Fibroblast of pulmonary artery (primary cell): Measurements from ENCODE around the gene C5orf34.
A peak's percentile ranks its signal among the peaks of the same experiment; 100 is the strongest.
"Not testable (repeated sequence)": the region's sequence is repeated elsewhere in the genome, so short reads cannot be mapped to it uniquely, and the experiment has no call there.

ENCODE experiments used
- DNase-seq: peaks from one replicate; pipeline ENCODE4 v3.0.0-alpha.2; 2010; ENCODE audit warnings: low read depth
- H3K4me3 ChIP-seq: replicated peaks from 2 replicates; pipeline ENCODE4 v1.5.1; 2011; ENCODE audit warnings: low read depth, mild to moderate bottlenecking, control low read depth, low read length, moderate library complexity
- TF ChIP-seq, protein P1 (sequence below): IDR thresholded peaks from 2 replicates; pipeline ENCODE4 v1.5.1; 2011; ENCODE audit warnings: mild to moderate bottlenecking, control low read depth, low read length, inconsistent platforms; ENCODE audit errors: missing control alignments

C5orf34 gene

DNA sequence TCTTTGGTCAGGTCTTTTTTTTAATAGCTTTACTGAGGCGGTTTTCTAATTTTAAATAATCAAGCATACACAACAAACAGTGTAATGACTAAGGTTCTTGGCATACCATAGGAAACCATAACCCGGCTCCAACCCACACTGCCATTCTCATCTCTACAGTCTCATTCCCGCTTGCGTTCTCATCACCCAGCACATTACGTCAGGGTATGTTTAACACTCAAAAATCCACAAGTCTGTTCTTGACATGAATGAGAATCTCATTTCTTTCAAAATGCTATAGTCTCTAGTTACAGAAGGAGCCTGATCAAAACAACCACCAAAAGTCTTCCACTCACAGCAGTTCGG is 505 bp downstream of the C5orf34 start:
- peak; percentile 72 for DNase-seq
- H3K4me3 ChIP-seq = peak overlapping the region; percentile 62
- TF ChIP-seq, protein P1, sequence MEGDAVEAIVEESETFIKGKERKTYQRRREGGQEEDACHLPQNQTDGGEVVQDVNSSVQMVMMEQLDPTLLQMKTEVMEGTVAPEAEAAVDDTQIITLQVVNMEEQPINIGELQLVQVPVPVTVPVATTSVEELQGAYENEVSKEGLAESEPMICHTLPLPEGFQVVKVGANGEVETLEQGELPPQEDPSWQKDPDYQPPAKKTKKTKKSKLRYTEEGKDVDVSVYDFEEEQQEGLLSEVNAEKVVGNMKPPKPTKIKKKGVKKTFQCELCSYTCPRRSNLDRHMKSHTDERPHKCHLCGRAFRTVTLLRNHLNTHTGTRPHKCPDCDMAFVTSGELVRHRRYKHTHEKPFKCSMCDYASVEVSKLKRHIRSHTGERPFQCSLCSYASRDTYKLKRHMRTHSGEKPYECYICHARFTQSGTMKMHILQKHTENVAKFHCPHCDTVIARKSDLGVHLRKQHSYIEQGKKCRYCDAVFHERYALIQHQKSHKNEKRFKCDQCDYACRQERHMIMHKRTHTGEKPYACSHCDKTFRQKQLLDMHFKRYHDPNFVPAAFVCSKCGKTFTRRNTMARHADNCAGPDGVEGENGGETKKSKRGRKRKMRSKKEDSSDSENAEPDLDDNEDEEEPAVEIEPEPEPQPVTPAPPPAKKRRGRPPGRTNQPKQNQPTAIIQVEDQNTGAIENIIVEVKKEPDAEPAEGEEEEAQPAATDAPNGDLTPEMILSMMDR = no peak

DNA sequence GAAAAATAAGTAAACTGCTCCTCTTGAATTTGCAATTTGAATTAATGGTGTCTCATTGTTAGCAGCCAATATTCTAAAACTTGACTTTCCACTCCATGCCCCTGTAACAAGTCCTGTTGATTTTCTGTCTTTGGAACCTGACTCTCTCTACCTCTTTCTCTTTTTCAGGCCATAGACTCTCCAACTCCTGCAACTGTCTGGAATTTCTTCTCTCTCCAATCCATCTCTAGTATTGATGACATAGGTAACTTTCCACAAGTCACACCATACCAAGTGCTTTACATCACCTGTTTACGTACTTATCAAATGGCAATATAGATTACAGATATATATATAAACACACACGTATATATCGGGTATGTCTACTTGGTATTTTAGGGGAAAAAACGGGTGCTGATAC is 923 bp downstream of the C5orf34 start:
- peak; percentile 3 for DNase-seq
- peak overlapping the region; percentile 62 for H3K4me3 ChIP-seq
- TF ChIP-seq, protein P1 = no peak

DNA sequence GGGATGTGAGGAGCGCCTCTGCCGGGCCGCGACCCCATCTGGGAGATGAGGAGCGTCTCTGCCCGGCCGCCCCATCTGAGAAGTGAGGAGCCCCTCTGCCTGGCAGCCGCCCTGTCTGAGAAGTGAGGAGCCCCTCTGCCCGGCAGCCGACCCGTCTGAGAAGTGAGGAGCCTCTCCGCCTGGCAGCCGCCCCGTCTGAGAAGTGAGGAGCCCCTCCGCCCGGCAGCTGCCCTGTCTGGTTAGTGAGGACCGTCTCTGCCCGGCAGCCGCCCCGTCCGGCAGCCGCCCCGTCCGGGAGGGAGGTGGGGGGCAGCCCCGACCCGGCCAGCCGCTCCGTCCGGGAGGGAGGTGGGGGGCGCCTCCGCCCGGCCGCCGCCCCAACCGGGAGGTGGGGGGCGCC is 3.9 kb downstream of the C5orf34 start:
- not testable (repeated sequence) for H3K4me3 ChIP-seq, DNase-seq

DNA sequence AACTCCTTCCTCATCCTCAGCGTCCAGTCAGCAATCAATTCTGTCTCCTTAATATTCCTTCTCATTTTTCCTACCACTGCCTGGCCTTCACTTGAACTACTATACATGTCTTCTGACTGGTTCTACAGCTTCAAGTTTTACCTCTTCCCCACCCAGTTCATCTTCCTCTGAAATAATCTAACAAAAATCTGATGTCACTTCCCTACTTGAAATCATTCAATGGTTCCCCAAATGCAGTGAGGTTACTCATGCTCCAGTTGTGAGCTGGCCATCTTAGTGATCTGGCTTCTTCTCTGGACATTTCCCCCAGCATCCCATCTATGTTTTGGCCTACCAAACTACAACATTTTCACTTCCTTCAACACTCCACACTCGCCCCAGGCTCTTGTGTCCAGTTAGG is 16.4 kb downstream of the C5orf34 start:
- TF ChIP-seq, protein P1 = no peak
- no peak for DNase-seq

DNA sequence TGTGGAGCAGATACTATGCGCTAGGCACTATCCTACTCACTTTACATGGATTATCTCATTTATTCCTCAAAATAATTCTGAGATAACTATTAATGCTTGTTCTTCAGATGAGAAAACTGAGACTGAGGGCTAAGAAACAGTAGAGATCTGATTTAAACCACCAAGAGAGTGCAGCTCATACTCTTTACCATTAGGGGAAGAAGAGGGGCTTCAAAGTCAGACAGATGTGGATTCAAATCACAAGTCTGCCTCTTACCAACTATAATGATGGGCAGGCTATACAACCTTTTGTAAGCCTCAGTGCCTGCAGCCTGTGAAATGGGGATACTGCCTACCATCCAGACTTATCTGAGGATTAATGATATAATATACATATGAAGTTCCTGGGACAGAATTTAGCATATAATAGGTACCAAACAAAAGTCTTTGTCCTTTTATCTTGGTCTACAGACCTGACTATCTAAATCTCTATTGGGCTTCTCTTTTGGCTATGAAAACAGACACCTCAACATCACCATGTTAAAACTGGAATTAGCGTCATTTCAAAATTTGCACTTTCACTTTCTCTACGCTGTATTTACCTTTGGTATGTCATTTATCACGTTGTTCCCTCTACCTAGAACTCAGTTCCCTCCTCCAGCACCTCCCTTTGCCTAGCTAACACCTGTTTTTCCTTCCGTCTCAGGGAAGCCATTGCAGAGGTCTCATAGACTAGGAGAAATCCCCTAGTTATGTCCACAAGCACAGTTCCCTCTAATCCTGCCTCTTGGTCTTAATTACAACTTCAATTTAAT is 17.4 kb downstream of the C5orf34 start:
- H3K4me3 ChIP-seq = no peak overlapping the region
- TF ChIP-seq, protein P1 = no peak
- DNase-seq = no peak

More for the DNA sequence above, 16.4 kb downstream of the C5orf34 start:
- no peak overlapping the region for H3K4me3 ChIP-seq

DNA sequence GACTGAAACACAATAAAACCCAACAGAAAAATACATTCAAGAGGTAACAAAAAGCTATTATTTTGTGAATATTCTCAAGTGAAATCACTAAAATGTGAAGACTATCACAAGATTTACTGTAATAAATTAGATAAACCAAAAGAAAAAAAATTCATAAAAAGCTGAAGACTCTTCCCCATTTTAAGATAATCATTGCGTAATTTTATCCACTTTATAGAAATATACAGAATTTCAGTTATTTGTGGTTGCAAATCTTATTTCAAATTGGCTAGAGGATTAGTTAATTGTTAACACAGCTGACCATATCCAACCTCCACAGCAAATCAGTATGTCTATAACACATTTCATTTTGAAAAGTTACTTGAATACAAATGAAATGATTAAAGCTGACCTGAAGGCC is 23.6 kb downstream of the C5orf34 start:
- TF ChIP-seq, protein P1 = no peak
- no peak overlapping the region for H3K4me3 ChIP-seq
- DNase-seq = no peak

DNA sequence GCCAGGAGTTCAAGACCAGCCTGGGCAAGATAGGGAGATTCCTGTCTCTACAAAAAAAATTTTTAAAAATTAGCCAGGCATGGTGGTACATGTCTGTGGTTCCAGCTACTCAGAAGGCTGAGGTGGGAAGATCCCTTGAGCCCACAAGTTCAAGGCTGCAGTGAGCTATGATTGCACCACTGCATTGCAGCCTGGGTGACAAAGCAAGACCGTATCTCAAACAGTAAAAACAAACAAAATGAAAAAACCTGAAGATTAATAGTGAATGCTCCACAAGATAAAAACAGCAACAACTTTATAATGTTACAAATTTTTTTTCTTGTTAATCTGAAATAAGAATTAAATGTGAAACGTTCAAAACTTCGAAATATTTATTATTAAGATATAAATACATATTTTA is 28.6 kb downstream of the C5orf34 start:
- no peak overlapping the region for H3K4me3 ChIP-seq
- DNase-seq = no peak
- TF ChIP-seq, protein P1 = no peak
